Choroid plexus epithelial cell (primary cell): ENCODE results near the gene CRTC2.

Experiments used
- DNase-seq: peaks from one replicate; pipeline ENCODE4 v3.0.0-alpha.2; 2010; ENCODE audit warnings: low read depth
- H3K4me3 ChIP-seq: 2 replicates; pipeline ENCODE4 v1.5.1; 2011; ENCODE audit warnings: low read depth, mild to moderate bottlenecking, control low read depth, low read length, moderate library complexity
- TF ChIP-seq, protein P1 (sequence below): conservative IDR thresholded peaks from 2 replicates; pipeline ENCODE4 v1.5.1; 2011; ENCODE audit warnings: low read depth, mild to moderate bottlenecking, control low read depth, inconsistent platforms, low read length, moderate library complexity

The CRTC2 gene

GRCh38 chr1:153940756-153941155, 17.7 kb downstream of the CRTC2 start:
- no peak overlapping the region for H3K4me3 ChIP-seq
- TF ChIP-seq, protein P1, sequence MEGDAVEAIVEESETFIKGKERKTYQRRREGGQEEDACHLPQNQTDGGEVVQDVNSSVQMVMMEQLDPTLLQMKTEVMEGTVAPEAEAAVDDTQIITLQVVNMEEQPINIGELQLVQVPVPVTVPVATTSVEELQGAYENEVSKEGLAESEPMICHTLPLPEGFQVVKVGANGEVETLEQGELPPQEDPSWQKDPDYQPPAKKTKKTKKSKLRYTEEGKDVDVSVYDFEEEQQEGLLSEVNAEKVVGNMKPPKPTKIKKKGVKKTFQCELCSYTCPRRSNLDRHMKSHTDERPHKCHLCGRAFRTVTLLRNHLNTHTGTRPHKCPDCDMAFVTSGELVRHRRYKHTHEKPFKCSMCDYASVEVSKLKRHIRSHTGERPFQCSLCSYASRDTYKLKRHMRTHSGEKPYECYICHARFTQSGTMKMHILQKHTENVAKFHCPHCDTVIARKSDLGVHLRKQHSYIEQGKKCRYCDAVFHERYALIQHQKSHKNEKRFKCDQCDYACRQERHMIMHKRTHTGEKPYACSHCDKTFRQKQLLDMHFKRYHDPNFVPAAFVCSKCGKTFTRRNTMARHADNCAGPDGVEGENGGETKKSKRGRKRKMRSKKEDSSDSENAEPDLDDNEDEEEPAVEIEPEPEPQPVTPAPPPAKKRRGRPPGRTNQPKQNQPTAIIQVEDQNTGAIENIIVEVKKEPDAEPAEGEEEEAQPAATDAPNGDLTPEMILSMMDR: no peak
- DNase-seq: no peak

DNA sequence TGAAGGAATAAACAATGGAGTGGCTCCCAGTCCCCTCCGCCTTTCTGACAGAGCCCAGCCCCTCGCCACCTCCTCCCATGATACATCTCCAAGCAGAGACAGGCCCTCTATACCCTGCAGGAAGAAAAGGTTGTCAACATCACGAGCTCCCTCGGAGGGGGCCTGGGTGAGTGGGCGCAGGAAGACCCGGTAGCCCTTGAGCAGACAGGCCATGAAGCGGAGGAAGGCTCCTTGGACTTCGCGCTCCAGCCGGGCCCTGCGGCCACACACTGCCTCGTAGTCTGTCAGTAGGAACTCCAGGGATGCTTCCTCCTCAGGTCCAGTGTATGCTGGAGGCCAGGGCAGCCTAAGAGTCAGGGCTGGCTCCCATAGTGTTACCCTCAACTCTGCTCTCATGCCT, 18.9 kb downstream of the CRTC2 start:
- no peak overlapping the region for H3K4me3 ChIP-seq
- DNase-seq: no peak
- TF ChIP-seq, protein P1: no peak

DNA sequence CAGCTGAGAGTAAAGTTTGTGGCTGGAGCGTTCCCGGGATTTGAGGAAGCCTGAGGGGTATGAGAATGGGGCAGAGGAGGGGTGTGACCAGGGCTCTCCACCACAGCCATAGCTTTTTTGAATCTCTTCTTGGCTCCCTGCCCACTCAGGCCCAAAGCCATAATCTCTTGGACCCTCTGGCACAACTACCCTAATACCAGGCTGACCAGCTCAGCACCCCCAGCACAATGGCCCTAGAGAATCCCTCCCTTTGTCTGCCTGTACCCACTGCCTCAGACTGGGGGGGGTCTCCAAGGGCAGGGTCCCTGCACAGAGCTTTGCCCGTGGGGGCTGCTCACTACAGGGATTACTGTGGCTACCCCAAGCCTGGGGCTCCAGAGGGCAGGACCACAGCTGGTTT, 19.4 kb downstream of the CRTC2 start:
- no peak overlapping the region for H3K4me3 ChIP-seq
- TF ChIP-seq, protein P1: no peak
- no peak for DNase-seq

DNA sequence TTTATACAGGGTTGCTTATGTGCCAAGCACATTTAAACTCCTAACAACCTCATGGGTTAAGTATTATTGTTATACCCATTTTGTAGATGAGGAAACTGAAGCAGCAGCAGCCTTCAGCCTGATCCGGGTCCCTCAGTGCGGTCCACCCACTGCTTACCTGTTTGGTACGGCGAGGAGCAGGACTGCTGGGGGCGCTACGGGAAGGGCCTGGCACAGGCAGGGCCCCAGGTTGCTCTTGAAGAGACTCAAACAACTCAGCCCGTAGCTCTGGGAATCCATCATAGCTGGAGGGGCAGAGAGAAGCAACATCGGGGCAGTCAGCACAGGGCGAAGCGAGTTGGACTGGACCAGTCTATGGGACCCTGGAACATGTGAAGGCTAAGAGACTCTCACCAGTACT, 21.1 kb downstream of the CRTC2 start:
- no peak overlapping the region for H3K4me3 ChIP-seq
- TF ChIP-seq, protein P1: no peak
- no peak for DNase-seq

- no peak overlapping the region for H3K4me3 ChIP-seq
- DNase-seq: no peak
- TF ChIP-seq, protein P1: no peak
These were observed 22.2 kb downstream of the CRTC2 start for GRCh38 chr1:153936011-153936802.

DNA sequence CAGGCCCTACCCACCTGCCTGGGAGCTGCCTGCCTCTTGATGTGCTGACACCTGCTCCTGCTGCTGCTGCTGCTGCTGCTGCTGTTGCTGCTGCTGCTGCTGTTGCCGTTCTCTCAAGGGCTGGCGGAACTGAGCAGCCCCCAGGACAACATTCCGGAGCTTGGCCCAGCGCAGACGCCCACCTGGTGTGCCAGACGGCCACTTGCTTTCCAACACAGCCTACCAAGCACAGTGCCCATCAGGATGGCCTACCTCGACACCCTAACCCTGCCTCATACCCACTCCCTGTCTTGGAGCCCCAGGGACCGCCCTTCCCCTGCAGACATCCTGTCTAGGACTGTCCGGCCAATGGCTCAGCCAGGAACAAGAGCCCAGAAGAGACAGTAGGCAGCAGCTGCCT, 23.7 kb downstream of the CRTC2 start:
- no peak overlapping the region for H3K4me3 ChIP-seq
- TF ChIP-seq, protein P1: no peak
- DNase-seq: no peak

DNA sequence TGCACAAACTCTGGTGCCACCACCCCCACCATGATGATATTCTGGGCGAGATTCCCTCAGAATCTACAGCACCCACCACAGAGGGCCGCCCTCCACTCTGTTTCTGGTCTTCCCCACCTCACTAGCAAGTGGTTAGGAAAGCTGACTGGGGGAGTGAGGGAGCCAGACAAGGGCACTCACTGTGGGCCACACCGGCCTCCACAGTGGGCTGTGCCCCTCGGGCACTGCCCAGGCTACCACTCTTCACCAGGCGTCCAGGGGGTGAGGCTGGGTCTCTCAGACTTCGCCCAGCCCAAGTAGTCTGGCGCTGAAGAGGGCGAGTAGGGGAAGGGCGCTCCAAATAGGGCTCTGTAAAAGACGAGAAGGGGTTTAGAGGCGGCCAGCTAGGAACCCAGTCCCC, 24.5 kb downstream of the CRTC2 start:
- TF ChIP-seq, protein P1: no peak
- DNase-seq: no peak
- no peak overlapping the region for H3K4me3 ChIP-seq
